H1 (cell line): ENCODE measurements around the gene VENTX. TPM values are rescaled to one million over a fixed set of nuclear protein-coding genes. Genes with fewer than 3 reads are reported as not detected.
A peak's percentile ranks its signal among the peaks of the same experiment; 100 is the strongest.

ENCODE experiments used
- microRNA counts: library from miRNA; unstranded; fragments of <30 nt; microRNA quantifications from one replicate; lab custom pipeline; 2015
- microRNA-seq, 2 experiments: library from miRNA; unstranded; fragments of <30 nt; microRNA quantifications; one replicate each; pipeline versions ENCODE4 to v1.2.0, GENCODE V29; 2016 to 2020; ENCODE audit warnings: borderline microRNAs expressed in 2 of 2, borderline number of aligned reads in 2 of 2, borderline replicate concordance in 1 of 2
- polyA plus RNA-seq, 7 experiments: library from polyadenylated mRNA; depleted of rRNA in 3 of 7; stranded (reverse) in 5 of 7; unstranded in 2 of 7; fragments of >200 nt in 5 of 7; fragments of 200-250 nt in 2 of 7; gene quantifications; 1 replicate in 5 of 7; 2 replicates in 1 of 7; 4 replicates in 1 of 7; pipeline versions ENCODE4 v1.2.1 to v1.2.3, GENCODE V29; 2011 to 2013; ENCODE audit warnings: missing spikeins in 2 of 7, mixed read lengths in 2 of 7
- total RNA-seq: library from RNA; stranded (reverse); fragmentation: NEBNext Ultra II Directional; extraction: Animal tissue kit (Norgen Biotek cat#: 25700); gene quantifications from 2 replicates; pipeline ENCODE4 v1.2.1, GENCODE V29; 2021

Gene VENTX
- total and polyA plus RNA-seq, 2 of the 8 experiments (the other 6 are each of a cell fraction or from before 2014, with no cell fraction given): 5.6 TPM

MicroRNAs encoded within 50 kb of the gene (microRNA counts, 767-probe panel; counts per million panel counts)
- microRNA hsa-miR-202-3p (lab: Ali Mortazavi, UCI): 879 counts per million, percentile 95 among the panel's probes with 10 or more counts

Small RNA genes lying within 50 kb of the gene (microRNA-seq; reads per million reads assigned to microRNA genes)
- 0 reads per million in 2 experiments for gene MIR202

Other genes starting within 250 kb of the VENTX start
- gene ADGRA1, start 149.9 kb upstream of the VENTX start, total RNA-seq: 0.08 and 0.17 TPM in 2 replicates
- 0.21 and 0.24 TPM in 2 replicates for gene ADGRA1, start 149.9 kb upstream of the VENTX start, polyA plus RNA-seq (2011; rRNA removed)
- gene KNDC1, start 77.6 kb upstream of the VENTX start, total RNA-seq: 16.7 and 19.3 TPM in 2 replicates
- gene KNDC1, start 77.6 kb upstream of the VENTX start, polyA plus RNA-seq (2011; rRNA removed): 7.5 and 10.4 TPM in 2 replicates
- 21.7 and 21.8 TPM in 2 replicates for gene UTF1, start 7.6 kb upstream of the VENTX start, total RNA-seq
- gene UTF1, start 7.6 kb upstream of the VENTX start, polyA plus RNA-seq (2011; rRNA removed): 0.47 and 0.97 TPM in 2 replicates
- 4.4 and 4.6 TPM in 2 replicates for gene ADAM8, start 39.0 kb downstream of the VENTX start, total RNA-seq
- 4.6 and 6.0 TPM in 2 replicates for gene ADAM8, start 39.0 kb downstream of the VENTX start, polyA plus RNA-seq (2011; rRNA removed)
- gene TUBGCP2, start 71.0 kb downstream of the VENTX start, total RNA-seq: 51.9 and 54.2 TPM in 2 replicates
- 34.9 and 43.9 TPM in 2 replicates for gene TUBGCP2, start 71.0 kb downstream of the VENTX start, polyA plus RNA-seq (2011; rRNA removed)
- gene ZNF511, start 71.1 kb downstream of the VENTX start, total RNA-seq: 64.5 and 71.7 TPM in 2 replicates
- gene ZNF511, start 71.1 kb downstream of the VENTX start, polyA plus RNA-seq (2011; rRNA removed): 55.4 and 70.5 TPM in 2 replicates
- gene CALY, start 99.0 kb downstream of the VENTX start, total RNA-seq: 1.3 and 1.7 TPM in 2 replicates
- 1.5 and 3.2 TPM in 2 replicates for gene CALY, start 99.0 kb downstream of the VENTX start, polyA plus RNA-seq (2011; rRNA removed)
- 0.61 TPM in 1 of 2 replicates, not detected in the other for gene PRAP1, start 109.5 kb downstream of the VENTX start, total RNA-seq
- 1.4 and 1.6 TPM in 2 replicates for gene PRAP1, start 109.5 kb downstream of the VENTX start, polyA plus RNA-seq (2011; rRNA removed)
- 21.1 and 22.0 TPM in 2 replicates for gene FUOM, start 120.2 kb downstream of the VENTX start, total RNA-seq
- 30.4 and 41.6 TPM in 2 replicates for gene FUOM, start 120.2 kb downstream of the VENTX start, polyA plus RNA-seq (2011; rRNA removed)
- 101 and 108 TPM in 2 replicates for gene ECHS1, start 135.5 kb downstream of the VENTX start, total RNA-seq
- 41.7 and 52.2 TPM in 2 replicates for gene ECHS1, start 135.5 kb downstream of the VENTX start, polyA plus RNA-seq (2011; rRNA removed)
- gene PAOX, start 141.4 kb downstream of the VENTX start, total RNA-seq: 4.2 and 4.3 TPM in 2 replicates
- gene PAOX, start 141.4 kb downstream of the VENTX start, polyA plus RNA-seq (2011; rRNA removed): 3.7 and 6.5 TPM in 2 replicates
- gene MTG1, start 156.3 kb downstream of the VENTX start, total RNA-seq: 56.6 and 57.8 TPM in 2 replicates
- gene MTG1, start 156.3 kb downstream of the VENTX start, polyA plus RNA-seq (2011; rRNA removed): 81.6 and 97.2 TPM in 2 replicates
- gene SPRN, start 186.8 kb downstream of the VENTX start, total RNA-seq: 0.24 and 0.42 TPM in 2 replicates
- gene SPRN, start 186.8 kb downstream of the VENTX start, polyA plus RNA-seq (2011; rRNA removed): 0.23 and 0.30 TPM in 2 replicates
- gene SCART1, start 216.1 kb downstream of the VENTX start, total RNA-seq: 0.10 and 0.19 TPM in 2 replicates
- 0.14 and 0.22 TPM in 2 replicates for gene SCART1, start 216.1 kb downstream of the VENTX start, polyA plus RNA-seq (2011; rRNA removed)